ENCODE results near the gene BRINP3. TPM values are rescaled to one million over a fixed set of nuclear protein-coding genes. Genes with fewer than 3 reads are reported as not detected.

The BRINP3 gene
- total and polyA plus RNA-seq, 3 donors from 2014 or later, result 2.0 to 10.6 (median 2.2) TPM

- Histone ChIP-seq H3K9me3 (no peaks in the 10 kb centered on the region), H3K4me3 (no peak overlapping the region), H3K27ac (no peak overlapping the region), H3K36me3 (ENCODE audit: low read depth, missing control alignments) (no peaks in the 10 kb centered on the region), H3K27me3 (no peaks in the 10 kb centered on the region), H3K4me1 (no peaks in the 10 kb centered on the region)
- no peak for DNase-seq
- intact Hi-C loops (cut with DNase I; ENCODE audit: low total_unique reads), result no loop called here
- TF ChIP-seq POLR2A (IDR thresholded peaks at IDR 0.05) (no peak), CTCF (IDR thresholded peaks at IDR 0.05) (no peak)
Observed at GRCh38 chr1:190176776-190177175, 300.9 kb downstream of the BRINP3 start.

- no peaks in the 10 kb centered on the region for H3K27me3 ChIP-seq
- no peaks in the 10 kb centered on the region for H3K9me3 ChIP-seq
- H3K36me3 ChIP-seq (ENCODE audit: low read depth, missing control alignments), result no peaks in the 10 kb centered on the region
- DNase-seq, result no peak
- H3K4me1 ChIP-seq, result no peaks in the 10 kb centered on the region
- no peak overlapping the region for H3K27ac ChIP-seq
- TF ChIP-seq POLR2A (IDR thresholded peaks at IDR 0.05) (no peak), CTCF (IDR thresholded peaks at IDR 0.05) (no peak)
- intact Hi-C loops (cut with DNase I; ENCODE audit: low total_unique reads), result no loop called here
- WGBS, 2 donors, result 54 to 58% methylated on average over 3 of the region's 3 CpGs
- H3K4me3 ChIP-seq, result no peak overlapping the region
Observed at GRCh38 chr1:190175320-190175719, 302.3 kb downstream of the BRINP3 start.

- H3K27ac ChIP-seq, result no peak overlapping the region
- H3K4me1 ChIP-seq, result no peaks in the 10 kb centered on the region
- TF ChIP-seq CTCF (IDR thresholded peaks at IDR 0.05) (no peak), POLR2A (IDR thresholded peaks at IDR 0.05) (no peak)
- H3K9me3 ChIP-seq, result no peaks in the 10 kb centered on the region
- H3K27me3 ChIP-seq, result no peaks in the 10 kb centered on the region
- 40 to 46% methylated on average over 8 of the region's 8 CpGs for WGBS, 2 donors
- H3K4me3 ChIP-seq, result no peak overlapping the region
- intact Hi-C loops (cut with DNase I; ENCODE audit: low total_unique reads), result no loop called here
- DNase-seq, result no peak
- H3K36me3 ChIP-seq (ENCODE audit: low read depth, missing control alignments), result no peaks in the 10 kb centered on the region
Observed at GRCh38 chr1:190172651-190173430, 304.8 kb downstream of the BRINP3 start.

- no peak for DNase-seq
- no peaks in the 10 kb centered on the region for H3K27me3 ChIP-seq
- TF ChIP-seq POLR2A (IDR thresholded peaks at IDR 0.05) (no peak), CTCF (IDR thresholded peaks at IDR 0.05) (no peak)
- H3K36me3 ChIP-seq (ENCODE audit: low read depth, missing control alignments), result no peaks in the 10 kb centered on the region
- no peaks in the 10 kb centered on the region for H3K9me3 ChIP-seq
- H3K4me1 ChIP-seq, result no peaks in the 10 kb centered on the region
- no peak overlapping the region for H3K4me3 ChIP-seq
- intact Hi-C loops (cut with DNase I; ENCODE audit: low total_unique reads), result no loop called here
- WGBS, 2 donors, result 81 to 91% methylated on average over 3 of the region's 3 CpGs
- H3K27ac ChIP-seq, result no peak overlapping the region
Observed at GRCh38 chr1:190170321-190170720, 307.3 kb downstream of the BRINP3 start.
